HCT116 (cell line): Measurements from ENCODE around the gene KHDRBS2. TPM values are rescaled to one million over a fixed set of nuclear protein-coding genes. Genes with fewer than 3 reads are reported as not detected.

Experiments used
- ATAC-seq: fragments of 200-7000 bp; cut with Tn5 transposase; 2 replicates; pipeline ENCODE4 v1.9.1; 2020; ENCODE audit warnings: mild to moderate bottlenecking, moderate library complexity
- BruUV-seq: library from RNA; stranded (reverse); fragments of 400-500 nt; replicated peaks from 2 replicates; lab custom pipeline; 2021; lab: Mats Ljungman, UMichigan
- CTCF ChIA-PET: fragments of 300-600 bp; sonication (Branson Sonifier 250); formaldehyde crosslinking; loops from one replicate; lab custom pipeline; 2021; ENCODE audit warnings: antibody characterized with exemption; lab: Charles Lee
- POLR2A ChIA-PET: fragments of 300-600, 350-600 bp; sonication (Branson Sonifier 250); formaldehyde crosslinking; loops from one replicate; lab custom pipeline; 2021; ENCODE audit warnings: antibody characterized with exemption; lab: Charles Lee
- RAD21 ChIA-PET, 2 experiments: fragments of 300-600 bp; sonication (Branson Sonifier 250); formaldehyde crosslinking; loops; one replicate each; lab custom pipeline; 2023; ENCODE audit warnings: low total read pairs in 2 of 2; ENCODE audit not compliant: uncharacterized antibody in 2 of 2, unreplicated experiment in 2 of 2, low non-redundant PET in 1 of 2; lab: Charles Lee
- DNase-seq: peaks from one replicate; pipeline ENCODE4 v3.0.0-alpha.2; 2010; ENCODE audit warnings: low read depth, low spot score
- H2AFZ ChIP-seq: fragments of 200-600 bp; shearing (Covaris generic), sonication (generic); 2 replicates; pipeline ENCODE4 v1.6.1; 2017; ENCODE audit warnings: low read depth, mixed run types, mixed read lengths, antibody characterized with exemption, low read length; ENCODE audit not compliant: poor library complexity, severe bottlenecking
- H3K27ac ChIP-seq: 2 replicates; pipeline ENCODE4 v1.5.1; 2012; ENCODE audit warnings: low read depth, low read length
- H3K27me3 ChIP-seq: fragments of 200-600 bp; sonication (generic); 2 replicates; pipeline ENCODE4 v1.6.1; 2016; ENCODE audit warnings: mixed run types, low read length, mixed read lengths; ENCODE audit not compliant: insufficient read depth
- H3K36me3 ChIP-seq, 2 experiments: fragments of 200-500 bp in 1 of 2; fragments of 200-600 bp in 1 of 2; sonication (Bioruptor generic) in 1 of 2; sonication (generic) in 1 of 2; 2 replicates each; pipeline versions ENCODE4 v1.5.1 to v1.6.1; 2014 to 2016; ENCODE audit warnings: low read length in 2 of 2, inconsistent platforms in 1 of 2, mixed read lengths in 1 of 2, mixed run types in 1 of 2; ENCODE audit not compliant: insufficient read depth in 2 of 2, control insufficient read depth in 1 of 2
- H3K4me1 ChIP-seq, 2 experiments: fragments of 200-600 bp in 1 of 2; sonication (generic) in 1 of 2; 2 replicates each; pipeline versions ENCODE4 v1.5.1 to v1.6.1; 2012 to 2017; ENCODE audit warnings: low read length in 2 of 2, inconsistent platforms in 1 of 2, mild to moderate bottlenecking in 1 of 2, mixed read lengths in 1 of 2, mixed run types in 1 of 2, moderate library complexity in 1 of 2; ENCODE audit not compliant: insufficient read depth in 2 of 2, control insufficient read depth in 1 of 2
- H3K4me2 ChIP-seq: fragments of 200-600 bp; sonication (generic); 2 replicates; pipeline ENCODE4 v1.6.1; 2017; ENCODE audit warnings: mixed run types, low read length, mixed read lengths
- H3K4me3 ChIP-seq, 2 experiments: fragments of 200-600 bp in 1 of 2; sonication (generic) in 1 of 2; replicated peaks in 1 of 2; 2 replicates each; pipeline ENCODE4 v1.5.1; 2011 to 2016; ENCODE audit warnings: low read length in 2 of 2, control low read depth in 1 of 2, low read depth in 1 of 2, mild to moderate bottlenecking in 1 of 2, mixed read lengths in 1 of 2, mixed run types in 1 of 2
- H3K79me2 ChIP-seq: fragments of 200-600 bp; sonication (generic); 2 replicates; pipeline ENCODE4 v1.6.1; 2017; ENCODE audit warnings: mild to moderate bottlenecking, mixed run types, low read length, moderate library complexity, mixed read lengths; ENCODE audit not compliant: insufficient read depth
- H3K9ac ChIP-seq: fragments of 200-600 bp; sonication (generic); 2 replicates; pipeline ENCODE4 v1.6.1; 2016; ENCODE audit warnings: low read length, mixed read lengths
- H3K9me2 ChIP-seq: fragments of 200-600 bp; sonication (generic), shearing (Covaris generic); 2 replicates; pipeline ENCODE4 v1.6.1; 2017; ENCODE audit warnings: mixed run types, mild to moderate bottlenecking, moderate library complexity; ENCODE audit not compliant: insufficient read depth
- H3K9me3 ChIP-seq, 2 experiments: fragments of 200-500 bp in 1 of 2; fragments of 200-600 bp in 1 of 2; sonication (Bioruptor generic) in 1 of 2; sonication (generic) in 1 of 2; 2 replicates each; pipeline ENCODE4 v1.6.1; 2014 to 2017; ENCODE audit warnings: low read length in 2 of 2, mixed read lengths in 2 of 2, inconsistent platforms in 1 of 2, low read depth in 1 of 2, mild to moderate bottlenecking in 1 of 2, mixed run types in 1 of 2, moderate library complexity in 1 of 2; ENCODE audit not compliant: control insufficient read depth in 1 of 2, insufficient read depth in 1 of 2
- H4K20me1 ChIP-seq: fragments of 200-600 bp; sonication (generic), shearing (Covaris generic); 2 replicates; pipeline ENCODE4 v1.6.1; 2017; ENCODE audit warnings: mixed run types, mild to moderate bottlenecking, moderate library complexity; ENCODE audit not compliant: insufficient read depth
- ATF3 ChIP-seq: IDR thresholded peaks from 2 replicates; pipeline ENCODE4 v1.6.1; 2012
- CBX3 ChIP-seq: IDR thresholded peaks from 2 replicates; pipeline ENCODE4 v1.6.1; 2012; ENCODE audit warnings: low read depth
- CEBPB ChIP-seq: IDR thresholded peaks from 2 replicates; pipeline ENCODE4 v1.6.1; 2012; ENCODE audit warnings: low read depth
- CTCF ChIP-seq, 3 experiments: fragments of 200-600 bp in 1 of 3; sonication (generic) in 1 of 3; IDR thresholded peaks in 2 of 3; conservative IDR thresholded peaks in 1 of 3; 2 replicates each; pipeline ENCODE4 v1.5.1; 2012 to 2017; ENCODE audit warnings: low read depth in 2 of 3, low read length in 2 of 3, antibody characterized with exemption in 1 of 3, borderline replicate concordance in 1 of 3, control low read depth in 1 of 3, mild to moderate bottlenecking in 1 of 3, mixed read lengths in 1 of 3, mixed run types in 1 of 3, moderate library complexity in 1 of 3; ENCODE audit not compliant: insufficient read depth in 1 of 3
- EGR1 ChIP-seq: IDR thresholded peaks from 2 replicates; pipeline ENCODE4 v1.6.1; 2012; ENCODE audit warnings: low read depth
- ELF1 ChIP-seq: IDR thresholded peaks from 2 replicates; pipeline ENCODE4 v1.6.1; 2012; ENCODE audit warnings: low read depth, borderline replicate concordance
- FOSL1 ChIP-seq: IDR thresholded peaks from 2 replicates; pipeline ENCODE4 v1.6.1; 2012; ENCODE audit warnings: low read depth
- JUND ChIP-seq: IDR thresholded peaks from 2 replicates; pipeline ENCODE4 v1.6.1; 2012
- MAX ChIP-seq: IDR thresholded peaks from 2 replicates; pipeline ENCODE4 v1.6.1; 2012
- POLR2AphosphoS5 ChIP-seq: IDR thresholded peaks from 2 replicates; pipeline ENCODE4 v1.6.1; 2011; ENCODE audit warnings: mild to moderate bottlenecking, low read depth, low read length, moderate library complexity
- RAD21 ChIP-seq: IDR thresholded peaks from 2 replicates; pipeline ENCODE4 v1.6.1; 2012; ENCODE audit warnings: low read depth, mild to moderate bottlenecking
- REST ChIP-seq: IDR thresholded peaks from 2 replicates; pipeline ENCODE4 v1.6.1; 2012; ENCODE audit warnings: low read depth
- SP1 ChIP-seq: IDR thresholded peaks from 2 replicates; pipeline ENCODE4 v1.6.1; 2012; ENCODE audit warnings: low read depth
- SRF ChIP-seq: IDR thresholded peaks from 2 replicates; pipeline ENCODE4 v1.6.1; 2012; ENCODE audit warnings: low read depth
- TCF7L2 ChIP-seq: IDR thresholded peaks from 2 replicates; pipeline ENCODE4 v1.7.0; 2011; ENCODE audit warnings: borderline replicate concordance, inconsistent platforms; ENCODE audit not compliant: insufficient read depth, insufficient read length; ENCODE audit errors: extremely low read depth
- ZFX ChIP-seq: fragments of 450-650 bp; IDR thresholded peaks from 2 replicates; pipeline ENCODE4 v1.6.1; 2017
- ZNF274 ChIP-seq: fragments of 200-500 bp; sonication (Bioruptor generic); IDR thresholded peaks from 2 replicates; pipeline ENCODE4 v1.6.1; 2014; ENCODE audit warnings: mild to moderate bottlenecking, low read depth, low read length, inconsistent platforms
- intact Hi-C: fragments of 100-400 bp; cut with micrococcal nuclease; formaldehyde crosslinking; loops from 2 replicates; pipeline ENCODE4 v1.10.0; 2022
- total RNA-seq: library from RNA; stranded (reverse); gene quantifications from one replicate; pipeline ENCODE4 v1.2.1, GENCODE V29; 2021; ENCODE audit not compliant: unreplicated experiment

Gene KHDRBS2
- total RNA-seq, 1 experiment from 2014 or later, result not detected

- no TSS peak for BruUV-seq
- peaks cover 19 to 38% of the 10 kb centered on the region in 2 experiments; a peak in 2 of 4 replicates for H3K9me3 ChIP-seq
Observed at GRCh38 chr6:61953851-61954250, 332.2 kb downstream of the KHDRBS2 start.

More at GRCh38 chr6:61953851-61954250, 332.2 kb downstream of the KHDRBS2 start:
- no peaks in the 10 kb centered on the region for H3K79me2 ChIP-seq
- CTCF ChIA-PET, result no interaction called here
- H3K27ac ChIP-seq, result no peak overlapping the region
- no peaks in the 10 kb centered on the region for H3K9me2 ChIP-seq
- no peaks in the 10 kb centered on the region for H3K36me3 ChIP-seq
- no peaks in the 10 kb centered on the region for H3K27me3 ChIP-seq
- intact Hi-C loops, result no loop called here
- no peaks in the 10 kb centered on the region for H4K20me1 ChIP-seq
- RAD21 ChIA-PET, result no interaction called here
- H3K4me1 ChIP-seq, result no peaks in the 10 kb centered on the region
- H3K9ac ChIP-seq, result no peak overlapping the region
- H2AFZ ChIP-seq, result no peak overlapping the region
- TF ChIP-seq SP1 (no peak), REST (no peak), SRF (no peak), EGR1 (no peak), ZFX (no peak), JUND (no peak), TCF7L2 (no peak), MAX (no peak), CBX3 (no peak), CTCF (IDR thresholded peaks at IDR 0.05 in 2 of 3, conservative IDR thresholded peaks at IDR 0.05 in 1 of 3; ENCODE audit: borderline replicate concordance in 1 of 3, insufficient read depth in 1 of 3, low read depth in 2 of 3, low read length in 2 of 3) (no peak), ELF1 (no peak), RAD21 (no peak), CEBPB (no peak), ZNF274 (no peak), ATF3 (no peak), POLR2AphosphoS5 (no peak), FOSL1 (no peak)
- TF ChIP-seq, all 23 proteins: peak for 0
- POLR2A ChIA-PET, result no interaction called here
- Histone ChIP-seq H3K4me2 (no peak overlapping the region), H3K4me3 (no peak overlapping the region)
- DNase-seq (no peak), ATAC-seq (no peak)
